ENCODE data around the gene LIN54.
"Not testable (repeated sequence)": the region's sequence is repeated elsewhere in the genome, so short reads cannot be mapped to it uniquely, and the experiment has no call there.

LIN54 gene

GRCh38 chr4:83010522-83011318 is at the start of gene LIN54:
Gene LIN54, minus strand, starts transcription at chr4:83010823. Its CDS starts 25,979 bp downstream, at chr4:82984844.
- peak; percentile 65 for DNase-seq

DNA sequence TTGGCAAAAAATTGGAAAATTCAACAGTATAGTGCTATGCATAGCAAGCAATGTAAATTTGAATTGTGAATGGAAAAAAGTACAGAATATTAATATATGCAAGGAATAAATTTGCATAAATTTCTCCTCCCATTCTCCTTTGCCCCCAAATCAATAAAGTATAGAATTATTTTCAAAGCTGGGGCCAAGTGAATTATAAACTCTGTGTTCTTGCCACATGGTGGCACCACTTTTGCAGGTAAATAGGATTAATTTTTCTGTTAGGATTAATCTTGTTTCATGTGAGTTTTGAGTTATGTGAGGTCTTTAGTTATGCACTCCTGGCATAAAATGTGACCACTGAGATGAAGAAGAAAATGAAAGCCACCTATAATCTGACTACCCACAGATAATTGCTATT is 44.3 kb upstream of the LIN54 start:
- no peak for DNase-seq

DNA sequence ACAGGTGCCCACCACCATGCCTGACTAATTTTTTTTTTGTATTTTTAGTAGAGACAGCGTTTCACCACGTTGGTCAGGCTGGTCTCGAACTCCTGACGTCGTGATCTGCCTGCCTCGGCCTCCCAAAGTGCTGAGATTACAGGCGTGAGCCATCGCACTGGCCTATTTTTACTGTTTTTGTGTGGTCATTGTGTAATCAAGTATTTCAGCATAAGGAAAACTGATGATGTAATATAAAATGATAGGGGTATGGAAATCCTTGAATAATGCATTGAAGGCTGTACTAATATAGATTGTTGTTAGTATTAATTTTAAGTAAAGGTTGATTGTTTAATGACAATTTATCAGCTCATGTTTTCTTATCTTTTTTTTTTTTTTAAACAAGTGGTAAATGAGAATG is 38.2 kb upstream of the LIN54 start:
- DNase-seq = not testable (repeated sequence)

DNA sequence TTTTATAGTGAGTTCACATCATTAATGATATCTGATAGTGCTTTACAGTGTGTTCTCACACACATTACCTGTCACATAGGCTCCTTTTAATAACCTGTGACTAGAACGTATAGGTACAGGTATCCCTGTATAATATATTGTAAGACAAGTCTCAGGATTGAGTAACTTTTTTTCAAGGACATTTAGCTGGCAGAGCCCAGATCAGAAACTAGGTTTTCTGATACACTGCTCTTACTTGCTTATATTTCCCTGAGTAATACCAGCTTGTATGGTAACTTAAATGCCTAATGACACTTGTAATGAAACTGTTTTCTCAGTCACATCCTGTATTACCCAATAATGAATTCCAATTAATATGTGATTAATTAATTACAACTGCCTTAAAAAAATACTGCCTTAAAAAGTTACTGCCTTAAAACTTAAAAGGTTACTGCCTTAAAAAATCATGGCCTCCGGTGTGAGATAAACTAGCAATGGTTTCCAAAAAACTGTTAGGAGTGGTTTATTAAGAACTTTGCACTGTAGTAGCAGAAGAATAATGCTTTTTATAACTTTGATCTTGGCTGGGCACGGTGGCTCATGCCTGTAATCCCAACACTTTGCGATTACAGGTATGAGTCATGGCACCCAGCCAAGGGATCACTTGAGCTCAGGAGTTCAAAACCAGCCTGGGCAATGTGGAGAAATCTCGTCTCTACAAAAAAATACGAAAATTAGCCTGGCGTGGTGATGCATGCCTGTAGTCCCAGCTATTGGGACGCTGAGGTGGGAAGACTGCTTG is 36.3 kb upstream of the LIN54 start:
- DNase-seq = no peak

DNA sequence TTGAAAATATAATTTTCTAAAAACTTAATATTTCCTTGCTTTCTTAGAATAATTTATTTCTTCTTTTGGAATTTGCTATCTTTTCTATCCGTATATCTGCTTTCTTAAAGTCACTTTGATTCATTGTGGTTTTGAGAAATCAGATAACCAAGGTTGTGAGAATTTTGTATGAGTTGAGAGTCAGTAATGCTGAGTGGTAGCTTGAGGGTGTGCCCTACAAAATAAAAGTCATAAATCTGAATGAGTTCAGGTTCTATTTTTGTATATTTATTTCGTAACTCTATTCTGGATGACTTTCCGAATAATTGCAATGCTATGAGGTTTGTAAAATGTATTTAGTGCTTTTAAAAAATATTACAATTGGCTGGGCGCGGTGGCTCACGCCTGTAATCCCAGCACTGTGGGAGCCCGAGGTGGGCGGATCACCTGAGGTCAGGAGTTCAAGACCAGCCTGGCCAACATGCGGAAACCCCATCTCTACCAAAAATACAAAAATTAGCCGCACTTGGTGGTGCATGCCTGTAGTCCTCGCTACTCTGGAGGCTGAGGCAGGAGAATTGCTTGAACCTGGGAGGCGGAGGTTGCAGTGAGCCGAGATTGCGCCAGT is 33.3 kb upstream of the LIN54 start:
- no peak for DNase-seq

DNA sequence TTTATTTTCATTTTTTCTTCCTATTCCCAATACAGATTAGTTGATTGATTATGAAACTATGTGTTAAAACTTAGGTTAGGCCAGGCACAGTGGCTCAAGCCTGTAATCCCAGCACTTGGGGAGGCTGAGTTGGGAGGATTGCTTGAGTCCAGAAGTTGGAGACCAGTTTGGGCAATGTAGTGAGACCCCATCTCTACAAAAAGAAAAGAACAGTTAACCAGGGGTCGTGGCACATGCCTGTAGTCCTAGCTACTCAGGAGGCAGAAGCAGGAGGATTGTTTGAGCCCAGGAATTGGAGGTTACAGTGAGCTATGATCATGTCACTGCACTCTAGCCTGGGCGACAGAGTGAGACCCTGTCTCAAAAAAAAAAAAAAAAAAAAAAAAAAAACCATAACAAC is 32.5 kb upstream of the LIN54 start:
- DNase-seq = not testable (repeated sequence)

- no peak for DNase-seq
Observed at GRCh38 chr4:83040269-83040668, 29.6 kb upstream of the LIN54 start.

DNA sequence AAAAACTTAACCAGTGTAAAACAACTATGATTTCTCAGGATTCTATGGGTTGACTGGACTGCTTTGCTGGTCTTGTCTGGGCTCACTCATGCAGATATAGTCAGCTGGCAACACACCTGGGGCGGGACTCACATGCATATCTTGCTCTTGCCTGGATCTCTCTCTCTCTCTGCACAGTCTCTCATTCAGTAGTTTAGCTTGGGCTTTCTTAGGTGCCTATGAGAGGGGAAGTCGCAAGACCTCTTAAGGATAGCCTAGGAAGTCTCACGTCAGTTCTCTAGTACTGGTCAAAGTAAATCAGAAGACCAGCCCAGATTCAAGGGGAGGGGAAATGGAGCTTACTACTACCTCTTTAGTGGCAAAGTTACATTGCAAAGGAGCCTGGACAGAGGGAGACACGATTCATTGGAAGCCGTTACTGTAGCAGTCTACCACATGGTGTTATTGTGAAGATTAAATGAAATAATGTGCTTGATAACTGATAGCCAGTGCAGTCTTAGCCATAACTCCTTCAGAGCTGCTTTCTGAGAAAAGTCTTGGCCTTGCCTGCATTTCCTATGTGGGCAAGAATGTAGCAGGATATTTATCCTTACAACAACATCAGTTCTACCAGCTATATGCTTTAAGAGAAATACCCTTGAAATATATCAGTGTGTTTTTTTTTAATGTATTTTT is 26.5 kb upstream of the LIN54 start:
- no peak for DNase-seq

- DNase-seq = peak; percentile 99
Observed at GRCh38 chr4:83034630-83035494, 24.2 kb upstream of the LIN54 start, which contains the start of gene COPS4. Gene COPS4, plus strand, starts transcription at chr4:83035183. Its CDS starts 42 bp downstream, at chr4:83035225.

DNA sequence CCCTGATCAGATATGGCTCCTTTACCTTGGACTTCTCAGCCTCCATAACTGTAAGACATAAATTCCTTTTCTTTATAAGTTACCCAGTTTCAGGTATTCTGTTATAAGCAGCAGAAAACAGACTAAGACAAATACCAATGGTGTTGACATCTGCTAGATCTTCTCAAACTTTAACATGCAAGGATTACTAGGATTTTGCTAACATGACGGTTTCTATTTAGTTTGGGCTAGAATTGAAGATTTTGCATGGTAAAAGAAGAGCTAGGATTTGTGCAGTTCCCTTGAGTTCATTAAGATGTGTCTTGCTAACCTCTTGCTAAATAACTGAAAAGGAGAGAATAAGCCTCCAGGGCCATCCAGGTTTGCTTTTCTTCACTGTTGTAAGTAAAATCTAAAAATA is 19.1 kb upstream of the LIN54 start:
- DNase-seq = no peak

DNA sequence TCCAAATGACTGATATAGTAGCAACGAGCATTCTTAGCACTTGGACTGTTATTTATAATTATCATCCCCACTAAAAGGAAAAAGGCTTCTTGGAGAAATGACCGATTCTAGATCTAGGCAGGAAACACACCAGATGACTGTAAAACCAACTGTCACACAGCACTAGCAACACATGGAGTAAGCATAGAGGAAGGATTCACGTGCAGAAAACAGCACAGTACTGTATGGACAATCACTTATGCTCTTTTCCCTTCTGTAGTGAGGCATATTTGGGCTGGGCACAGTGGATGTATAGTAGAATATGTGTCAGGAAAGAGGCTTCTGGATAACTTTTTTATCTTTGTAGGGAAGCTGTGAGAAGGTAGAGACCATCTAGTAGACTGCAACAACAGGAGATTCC is 18.4 kb upstream of the LIN54 start:
- no peak for DNase-seq

GRCh38 chr4:83025563-83025962 is 14.9 kb upstream of the LIN54 start:
- no peak for DNase-seq

GRCh38 chr4:83024233-83024632 is 13.6 kb upstream of the LIN54 start:
- DNase-seq = no peak

GRCh38 chr4:83023599-83023998 is 13.0 kb upstream of the LIN54 start:
- not testable (repeated sequence) for DNase-seq

DNA sequence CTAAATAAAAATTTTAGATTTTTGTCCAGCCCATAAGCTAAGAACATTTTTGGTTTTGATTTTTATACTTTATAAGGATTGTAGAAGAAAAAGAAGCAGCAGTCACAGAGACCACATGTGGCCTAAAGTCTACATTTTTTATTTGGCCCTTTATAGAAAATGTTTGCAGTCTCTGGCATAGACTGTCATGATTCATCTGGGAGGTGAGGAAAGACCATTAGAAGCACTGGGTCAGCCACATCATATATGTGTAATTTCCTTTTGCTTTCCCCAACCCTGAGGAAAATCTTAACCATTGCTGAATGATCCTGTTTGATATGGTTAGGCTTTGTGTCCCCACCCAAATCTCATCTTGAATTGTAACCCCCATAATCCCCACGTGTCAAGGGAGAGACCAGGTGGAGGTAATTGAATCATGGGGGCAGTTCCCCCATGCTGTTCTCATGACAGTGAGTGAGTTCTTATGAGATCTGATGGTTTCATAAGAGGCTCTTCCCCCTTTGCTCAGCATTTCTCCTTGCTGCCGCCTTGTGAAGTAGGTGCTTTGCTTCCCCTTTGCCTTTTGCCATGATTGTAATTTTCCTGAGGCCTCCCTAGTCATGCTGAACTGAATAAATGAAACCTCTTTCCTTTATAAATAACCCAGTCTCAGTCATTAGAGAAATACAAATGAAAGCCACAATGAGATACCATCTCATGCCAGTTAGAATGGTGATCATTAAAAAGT is 12.3 kb upstream of the LIN54 start:
- no peak for DNase-seq

- no peak for DNase-seq
Observed at GRCh38 chr4:83019794-83020494, 9.3 kb upstream of the LIN54 start.

GRCh38 chr4:83013902-83014301 is 3.3 kb upstream of the LIN54 start:
- no peak for DNase-seq

DNA sequence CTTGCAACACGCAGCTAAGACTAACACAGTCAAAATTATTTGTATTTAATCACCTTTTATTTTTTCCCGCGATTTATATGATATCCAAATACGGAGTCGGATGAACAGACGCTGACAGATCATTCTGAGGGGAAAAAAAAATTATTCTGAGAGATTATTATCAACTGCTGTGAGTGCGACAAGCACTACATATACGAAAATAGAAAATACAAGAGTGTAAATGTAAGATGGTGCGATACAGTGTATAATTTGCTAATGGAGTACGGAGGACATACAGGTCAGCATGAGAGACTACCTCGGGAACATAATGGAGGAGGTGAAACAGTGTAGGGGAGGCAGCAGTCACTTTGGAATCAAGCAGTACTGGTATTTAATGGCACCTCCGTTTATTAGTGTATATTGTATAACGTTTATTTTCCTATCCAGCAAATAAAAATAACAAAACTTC is 2.8 kb upstream of the LIN54 start:
- DNase-seq = no peak

DNA sequence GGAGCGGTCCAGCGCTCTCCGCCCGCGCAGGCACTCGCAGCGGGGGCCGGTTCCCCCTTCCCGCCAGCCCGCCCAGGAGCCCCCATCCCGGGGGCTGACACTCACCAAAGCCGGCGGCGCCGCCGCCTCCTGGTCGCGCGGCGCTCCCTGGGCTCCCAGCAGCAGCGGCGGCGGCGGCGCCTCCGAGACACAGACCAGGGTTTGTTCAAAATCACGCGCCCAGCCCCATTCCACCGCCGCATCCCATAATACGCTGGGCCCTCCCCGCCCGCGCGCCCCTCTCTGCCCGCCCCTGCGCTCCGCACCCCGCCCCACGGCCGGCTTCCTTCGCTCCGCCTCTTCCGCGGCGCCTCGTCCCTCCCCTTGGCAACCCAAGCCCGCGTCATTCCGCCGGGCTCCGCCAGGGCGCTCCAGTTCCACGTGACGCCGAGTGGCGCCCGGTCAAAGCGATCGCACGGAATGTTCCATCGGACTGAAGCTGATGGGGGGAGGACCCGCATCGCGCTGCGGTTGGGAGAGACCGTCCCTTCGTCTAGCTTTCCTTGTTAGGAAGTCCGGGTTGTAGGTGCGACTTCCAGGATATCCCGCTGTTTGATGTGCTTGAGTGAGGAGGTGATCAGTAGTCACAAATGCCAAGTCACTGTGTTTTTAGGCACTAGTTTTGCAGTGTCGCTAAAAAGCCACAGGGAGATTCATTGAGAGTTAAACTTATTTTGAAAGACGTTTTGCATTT is 2.2 kb upstream of the LIN54 start:
- DNase-seq = peak; percentile 97

- DNase-seq = no peak
Observed at GRCh38 chr4:83012200-83012686, 1.6 kb upstream of the LIN54 start.

Measured in NCI-H1436 (cell line).